Transverse colon (tissue), 4 donors: ENCODE data around the gene MMP11.

Experiments
- CTCF ChIP-seq, 5 experiments: fragments of 200-600 bp in 3 of 5; fragments of 450-650 bp in 2 of 5; sonication (generic) in 3 of 5; IDR thresholded peaks; 1 replicate in 2 of 5; 2 replicates in 3 of 5; pipeline ENCODE4 v1.5.1; 2016 to 2017; ENCODE audit warnings: antibody characterized with exemption in 5 of 5, inconsistent platforms in 3 of 5, mild to moderate bottlenecking in 2 of 5, moderate library complexity in 1 of 5
- EP300 ChIP-seq: sonication (generic); formaldehyde crosslinking; IDR thresholded peaks from one replicate; pipeline ENCODE4 v1.6.1; 2017; ENCODE audit warnings: antibody characterized with exemption, low read depth
- POLR2A ChIP-seq: fragments of 450-650 bp; IDR thresholded peaks from one replicate; pipeline ENCODE4 v1.6.1; 2016; ENCODE audit warnings: antibody characterized with exemption, mild to moderate bottlenecking, moderate library complexity
- POLR2AphosphoS5 ChIP-seq, 3 donors: sonication (generic); formaldehyde crosslinking; IDR thresholded peaks; one replicate each; pipeline ENCODE4 v1.6.1; 2016; ENCODE audit warnings: antibody characterized with exemption in 3 of 3

GRCh38 chr22:23755711-23756110 lies 16.9 kb upstream of the MMP11 start:
- TF ChIP-seq POLR2AphosphoS5 (IDR thresholded peaks at IDR 0.05) (no peak), POLR2A (no peak), CTCF (IDR thresholded peaks at IDR 0.05) (no peak), EP300 (no peak)
